Tibial nerve (tissue), 4 donors: ENCODE data around the gene SNRNP35.

ENCODE experiments used
- EP300 ChIP-seq, 2 donors: sonication (generic); formaldehyde crosslinking; IDR thresholded peaks; one replicate each; pipeline ENCODE4 v1.6.1; 2017; ENCODE audit warnings: antibody characterized with exemption in 2 of 2, mild to moderate bottlenecking in 1 of 2
- POLR2A ChIP-seq, 2 donors: fragments of 450-650 bp; IDR thresholded peaks; one replicate each; pipeline ENCODE4 v1.6.1; 2017; ENCODE audit warnings: antibody characterized with exemption in 2 of 2, mild to moderate bottlenecking in 2 of 2, moderate library complexity in 2 of 2
- TF ChIP-seq, protein P1 (sequence below), 5 experiments: fragments of 200-600 bp in 3 of 5; fragments of 450-650 bp in 2 of 5; sonication (generic) in 3 of 5; IDR thresholded peaks; one replicate each; pipeline ENCODE4 v1.5.1; 2016 to 2019; ENCODE audit warnings: antibody characterized with exemption in 5 of 5, mild to moderate bottlenecking in 3 of 5, moderate library complexity in 2 of 5

DNA sequence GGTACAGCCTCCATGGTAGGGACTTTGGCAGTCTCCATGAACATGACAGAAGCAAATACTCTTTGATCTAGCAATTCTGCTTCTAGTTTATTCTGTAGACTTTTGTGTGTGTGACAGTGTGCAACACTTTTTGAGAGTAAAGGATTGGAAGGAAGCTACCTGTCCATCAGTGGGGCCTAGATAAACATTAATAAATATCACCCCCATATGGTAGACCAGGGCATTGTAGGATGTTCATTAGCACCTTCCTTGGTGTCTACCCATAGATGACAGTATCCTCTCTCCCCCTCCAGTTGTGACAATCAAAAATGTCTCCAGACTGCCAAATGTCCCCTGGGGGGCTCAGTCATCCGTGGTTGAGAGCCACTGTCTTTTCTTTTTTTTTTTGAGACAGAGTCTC lies 10.8 kb downstream of the SNRNP35 start:
- TF ChIP-seq POLR2A (IDR thresholded peaks at IDR 0.05) (no peak), EP300 (IDR thresholded peaks at IDR 0.05) (no peak)
- TF ChIP-seq, protein P1, sequence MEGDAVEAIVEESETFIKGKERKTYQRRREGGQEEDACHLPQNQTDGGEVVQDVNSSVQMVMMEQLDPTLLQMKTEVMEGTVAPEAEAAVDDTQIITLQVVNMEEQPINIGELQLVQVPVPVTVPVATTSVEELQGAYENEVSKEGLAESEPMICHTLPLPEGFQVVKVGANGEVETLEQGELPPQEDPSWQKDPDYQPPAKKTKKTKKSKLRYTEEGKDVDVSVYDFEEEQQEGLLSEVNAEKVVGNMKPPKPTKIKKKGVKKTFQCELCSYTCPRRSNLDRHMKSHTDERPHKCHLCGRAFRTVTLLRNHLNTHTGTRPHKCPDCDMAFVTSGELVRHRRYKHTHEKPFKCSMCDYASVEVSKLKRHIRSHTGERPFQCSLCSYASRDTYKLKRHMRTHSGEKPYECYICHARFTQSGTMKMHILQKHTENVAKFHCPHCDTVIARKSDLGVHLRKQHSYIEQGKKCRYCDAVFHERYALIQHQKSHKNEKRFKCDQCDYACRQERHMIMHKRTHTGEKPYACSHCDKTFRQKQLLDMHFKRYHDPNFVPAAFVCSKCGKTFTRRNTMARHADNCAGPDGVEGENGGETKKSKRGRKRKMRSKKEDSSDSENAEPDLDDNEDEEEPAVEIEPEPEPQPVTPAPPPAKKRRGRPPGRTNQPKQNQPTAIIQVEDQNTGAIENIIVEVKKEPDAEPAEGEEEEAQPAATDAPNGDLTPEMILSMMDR (IDR thresholded peaks at IDR 0.05), result no peak
